Measurements from ENCODE around the gene CFAP43.
"Not testable (repeated sequence)": the region's sequence is repeated elsewhere in the genome, so short reads cannot be mapped to it uniquely, and the experiment has no call there.

Gene CFAP43

DNA sequence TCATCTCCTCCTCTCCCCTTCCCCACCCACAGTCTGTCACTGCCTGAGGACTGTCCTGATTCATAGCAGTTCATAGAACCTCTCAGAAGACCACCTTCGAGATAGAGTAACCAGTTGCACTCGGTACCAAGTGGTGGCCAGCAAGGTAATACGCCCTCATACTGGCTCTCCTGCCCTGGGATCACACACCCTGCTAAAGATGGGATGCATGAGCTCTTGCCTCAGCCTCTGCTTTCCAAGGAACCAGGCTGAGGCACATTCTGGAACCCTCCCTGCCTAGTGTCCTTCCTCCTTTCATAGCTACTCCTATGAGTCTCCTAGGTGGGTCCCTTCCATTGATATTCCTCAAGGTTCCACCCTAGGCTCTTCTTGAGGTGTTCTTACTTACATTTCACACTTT lies 15.5 kb downstream of the CFAP43 start:
- no peak for DNase-seq

- DNase-seq = peak; percentile 28
Observed at GRCh38 chr10:104209575-104210198, 22.5 kb downstream of the CFAP43 start.

GRCh38 chr10:104208730-104209129 lies 23.4 kb downstream of the CFAP43 start:
- no peak for DNase-seq

GRCh38 chr10:104202231-104202630 lies 29.9 kb downstream of the CFAP43 start:
- no peak for DNase-seq

- no peak for DNase-seq
Observed at GRCh38 chr10:104201636-104202035, 30.5 kb downstream of the CFAP43 start.

DNA sequence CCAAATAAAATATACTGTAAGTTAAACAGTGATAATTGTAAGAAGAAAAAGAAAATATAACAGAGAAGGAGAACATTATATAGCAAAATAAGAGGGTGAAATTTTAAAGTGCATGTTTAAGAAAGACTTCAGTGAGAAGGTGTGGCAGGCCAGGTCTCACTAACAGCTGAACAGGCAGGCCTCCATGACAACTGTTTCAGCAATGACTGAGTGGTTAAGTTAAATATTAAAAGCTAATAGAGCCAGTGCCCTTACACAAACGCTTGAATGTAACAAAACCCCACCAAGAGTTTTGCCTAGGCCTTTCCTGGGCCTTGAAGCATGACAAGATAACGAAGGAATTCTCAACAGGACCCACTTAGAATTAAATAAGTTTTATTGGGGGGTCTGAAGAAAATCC lies 32.6 kb downstream of the CFAP43 start:
- DNase-seq = peak; percentile 55

DNA sequence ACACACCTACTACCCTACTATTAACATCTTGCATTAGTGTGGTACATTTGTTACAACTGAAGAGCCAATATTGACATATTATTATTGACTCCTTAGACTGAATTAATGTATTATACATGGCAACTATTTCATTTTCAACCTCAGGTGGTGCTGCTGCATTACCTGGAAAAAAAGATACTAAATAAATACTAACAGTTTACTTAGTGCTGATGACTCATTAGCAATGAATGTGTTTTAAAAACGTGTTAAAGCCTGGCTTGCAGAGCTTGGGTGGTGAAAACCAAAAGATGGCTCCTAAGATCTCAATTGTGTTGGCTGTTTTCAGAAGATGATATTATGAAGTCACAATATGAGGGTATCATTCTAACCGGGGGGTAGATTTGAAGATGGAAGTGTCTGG lies 34.8 kb downstream of the CFAP43 start:
- DNase-seq = peak; percentile 22

DNA sequence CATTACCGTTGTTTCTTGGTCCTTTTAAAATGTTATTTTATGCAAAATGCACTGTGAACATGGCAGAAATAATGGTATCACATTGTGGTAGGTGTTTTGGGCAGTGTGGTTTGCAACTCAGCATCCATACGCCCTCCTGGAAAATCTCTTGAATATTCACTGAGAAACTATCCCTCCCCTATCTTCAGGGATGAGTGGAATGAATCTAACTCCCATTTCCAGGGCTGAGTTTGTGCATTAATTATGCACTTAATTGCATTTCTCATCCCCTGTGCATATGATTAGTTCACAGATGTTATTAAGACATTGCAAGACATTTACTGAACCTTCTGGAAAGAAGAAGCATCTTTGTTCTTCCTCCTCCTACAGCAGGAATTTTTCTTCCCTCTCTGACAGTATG lies 36.5 kb downstream of the CFAP43 start:
- no peak for DNase-seq

GRCh38 chr10:104193787-104194186 lies 38.4 kb downstream of the CFAP43 start:
- no peak for DNase-seq

GRCh38 chr10:104190695-104191094 lies 41.5 kb downstream of the CFAP43 start:
- DNase-seq = no peak

DNA sequence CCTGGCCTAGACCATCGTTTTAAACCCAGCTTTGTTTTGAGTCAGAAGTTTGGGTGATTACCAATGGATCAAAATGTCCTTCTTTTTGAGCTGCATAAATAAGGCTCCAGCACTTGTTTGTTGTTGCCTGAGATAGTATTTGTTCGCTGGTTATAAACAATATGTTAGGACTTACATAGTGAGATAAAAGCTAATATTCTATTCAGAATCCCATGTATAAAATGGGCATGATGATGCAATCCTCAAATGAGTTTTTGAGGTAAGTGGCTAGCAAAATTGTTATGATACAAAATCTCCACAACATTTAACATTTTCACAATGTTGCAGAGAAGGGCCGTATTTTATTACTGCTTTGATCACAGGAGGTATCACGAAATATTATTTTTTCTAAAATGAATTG lies 48.5 kb downstream of the CFAP43 start:
- DNase-seq = no peak

DNA sequence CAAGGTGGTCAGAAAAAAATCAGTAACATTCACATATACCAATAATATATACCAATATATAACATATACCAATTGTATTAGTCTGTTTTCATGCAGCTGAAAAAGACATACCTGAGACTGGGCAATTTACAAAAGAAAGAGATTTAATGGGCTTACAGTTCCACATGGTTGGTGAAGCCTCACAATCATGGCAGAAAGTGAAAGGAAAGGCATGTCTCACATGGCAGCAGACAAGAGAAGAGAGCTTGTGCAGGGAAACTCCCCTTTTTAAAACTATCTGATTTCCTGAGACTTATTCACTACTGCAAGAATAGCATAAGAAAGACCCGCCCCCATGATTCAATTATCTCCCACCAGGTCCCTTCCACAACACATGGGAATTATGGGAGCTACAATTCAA lies 58.0 kb downstream of the CFAP43 start:
- DNase-seq = not testable (repeated sequence)

DNA sequence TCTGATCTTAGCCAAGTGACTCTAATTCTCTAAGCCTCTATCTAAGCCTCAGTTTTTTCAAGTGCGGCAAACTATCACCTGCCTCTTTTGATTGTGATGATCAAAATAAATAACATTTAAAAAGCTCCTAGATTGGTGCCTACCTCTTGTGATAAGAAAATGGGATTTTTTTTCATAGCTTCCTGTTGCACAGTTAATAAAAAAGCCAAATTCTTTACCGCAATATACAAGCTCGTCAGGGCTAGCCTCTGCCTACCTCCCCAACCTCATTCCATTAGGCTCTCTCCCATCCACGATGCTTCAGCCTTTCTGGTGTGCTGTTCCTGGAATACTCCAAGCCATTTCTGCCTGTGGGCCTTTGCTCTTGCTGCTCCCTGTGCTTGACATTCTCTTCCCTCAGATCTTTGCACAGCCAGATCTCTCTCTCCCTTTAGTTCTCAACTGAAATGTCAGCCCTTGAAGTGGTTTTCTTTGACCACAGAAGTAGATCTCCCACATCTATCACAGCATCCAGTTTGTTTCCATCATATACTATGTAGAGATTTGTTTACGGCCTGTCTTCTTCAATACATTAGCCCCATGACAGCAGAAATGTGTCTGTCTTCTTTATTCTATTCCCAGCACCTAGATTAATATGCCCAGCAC lies 61.4 kb downstream of the CFAP43 start:
- no peak for DNase-seq

DNA sequence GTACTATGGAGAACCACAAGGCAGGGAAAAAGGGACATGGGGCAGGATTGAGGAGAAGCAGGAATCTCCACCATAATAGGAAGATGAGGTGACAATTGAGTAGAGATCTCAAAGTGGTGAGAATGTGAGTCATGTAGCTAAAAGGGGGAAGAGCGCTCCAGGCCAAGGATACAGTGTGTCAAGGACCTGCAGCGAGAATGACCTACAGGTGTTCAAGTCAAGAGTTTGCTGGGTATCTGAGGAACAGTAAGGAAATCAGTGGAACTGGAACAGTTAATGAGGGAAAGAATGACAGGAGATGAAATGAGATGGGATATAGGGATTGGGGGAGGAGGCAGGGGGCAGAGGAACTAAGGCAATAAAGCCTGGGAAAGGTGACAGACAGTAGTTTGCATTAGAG lies 76.6 kb downstream of the CFAP43 start:
- DNase-seq = no peak

GRCh38 chr10:104151737-104152136 lies 80.4 kb downstream of the CFAP43 start:
- DNase-seq = no peak

DNA sequence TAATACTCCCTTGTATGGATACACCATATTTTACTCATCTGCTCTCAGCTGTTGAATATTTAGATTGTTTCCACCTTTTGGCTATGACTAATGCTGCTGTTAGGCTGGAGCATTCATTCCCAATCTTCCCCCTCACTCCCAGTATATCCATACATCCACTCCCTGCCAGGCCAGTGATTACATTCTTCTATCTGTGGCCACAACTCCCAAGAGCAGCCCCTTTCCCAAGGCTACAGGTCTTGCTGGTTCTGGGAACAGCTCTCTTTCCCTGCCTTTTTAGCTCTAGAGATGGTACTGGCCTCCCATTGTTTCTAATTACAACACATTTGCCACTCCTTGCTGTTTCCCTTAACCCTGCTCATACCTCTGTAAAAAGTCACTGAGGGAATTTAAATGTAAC lies 82.0 kb downstream of the CFAP43 start:
- no peak for DNase-seq

DNA sequence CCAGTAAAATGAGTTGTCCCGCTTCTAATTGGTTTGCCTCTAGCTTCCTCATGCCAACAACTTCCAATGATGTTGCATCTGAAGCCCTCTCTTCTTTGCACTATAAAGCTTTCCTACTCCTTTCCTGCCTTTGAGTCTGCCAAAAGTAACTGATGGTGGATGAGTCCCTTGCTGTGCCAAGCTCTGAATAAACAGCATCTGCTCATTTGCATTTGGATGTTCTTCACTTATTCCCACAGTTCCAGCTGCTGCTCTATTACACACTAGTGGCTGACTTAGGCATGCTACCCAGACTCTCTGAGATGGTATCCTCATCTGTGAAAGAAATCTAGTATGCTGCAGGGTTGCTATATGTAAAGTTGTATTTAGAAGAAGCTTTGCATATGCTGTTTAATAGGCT lies 85.3 kb downstream of the CFAP43 start:
- no peak for DNase-seq

- no peak for DNase-seq
Observed at GRCh38 chr10:104144931-104145330, 87.2 kb downstream of the CFAP43 start.

DNA sequence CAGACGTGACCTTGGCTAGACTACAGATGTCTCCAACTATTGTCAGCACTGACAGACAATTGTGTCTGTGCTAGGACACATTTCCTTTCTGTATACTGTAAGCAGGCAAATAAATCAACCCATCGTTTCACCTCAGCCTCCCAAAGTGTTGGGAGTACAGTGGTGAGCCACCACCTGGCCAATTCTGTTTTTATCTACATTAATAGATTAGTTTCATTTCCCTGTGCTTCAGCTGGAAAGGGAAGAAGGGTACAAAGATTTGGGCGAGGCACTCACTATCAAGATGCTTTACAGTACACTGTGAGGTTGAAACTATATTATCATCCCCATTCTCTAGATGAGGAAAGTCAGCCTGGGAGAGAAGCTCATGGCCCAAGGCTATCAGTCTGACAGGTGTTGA lies 88.3 kb downstream of the CFAP43 start:
- no peak for DNase-seq

DNA sequence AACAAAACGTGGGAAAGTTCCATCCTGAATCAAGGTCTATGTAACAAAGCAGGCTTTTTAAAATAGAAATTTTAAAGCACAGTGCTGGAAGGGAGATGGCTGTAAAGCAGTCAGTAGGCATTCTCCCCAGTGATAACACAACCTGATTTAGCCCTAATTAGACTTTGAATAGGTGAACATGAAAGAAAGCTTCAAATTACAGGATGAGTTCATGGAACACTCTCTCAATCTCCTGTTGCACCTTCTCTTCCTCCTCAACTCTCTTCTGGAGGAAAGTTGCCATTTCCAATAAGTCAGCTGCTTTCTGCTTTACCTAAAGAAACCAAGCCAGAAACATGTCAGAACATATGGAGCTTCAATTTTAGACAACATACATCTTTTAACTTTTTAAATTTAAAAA lies 90.1 kb downstream of the CFAP43 start:
- DNase-seq = no peak

DNA sequence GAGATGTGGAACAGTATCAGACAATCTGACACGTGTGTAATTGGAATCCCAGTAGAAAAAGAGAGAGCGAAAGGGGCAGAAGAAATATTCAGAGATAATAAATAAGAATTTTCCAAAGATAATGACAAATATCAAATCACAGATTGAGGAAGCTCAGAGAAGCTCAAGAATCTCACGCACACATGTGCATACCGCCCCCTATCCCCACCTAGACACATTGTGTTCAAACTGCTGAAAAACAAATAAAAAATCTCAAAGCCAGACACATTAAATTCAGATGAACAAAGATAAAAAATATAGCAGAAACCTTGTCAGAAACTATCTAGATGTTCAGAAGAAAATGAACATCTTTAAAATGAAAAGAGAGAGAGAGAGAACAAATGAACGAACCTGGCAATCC lies 92.9 kb downstream of the CFAP43 start:
- DNase-seq = no peak

GRCh38 chr10:104138131-104138530 lies 94.0 kb downstream of the CFAP43 start:
- DNase-seq = no peak

DNA sequence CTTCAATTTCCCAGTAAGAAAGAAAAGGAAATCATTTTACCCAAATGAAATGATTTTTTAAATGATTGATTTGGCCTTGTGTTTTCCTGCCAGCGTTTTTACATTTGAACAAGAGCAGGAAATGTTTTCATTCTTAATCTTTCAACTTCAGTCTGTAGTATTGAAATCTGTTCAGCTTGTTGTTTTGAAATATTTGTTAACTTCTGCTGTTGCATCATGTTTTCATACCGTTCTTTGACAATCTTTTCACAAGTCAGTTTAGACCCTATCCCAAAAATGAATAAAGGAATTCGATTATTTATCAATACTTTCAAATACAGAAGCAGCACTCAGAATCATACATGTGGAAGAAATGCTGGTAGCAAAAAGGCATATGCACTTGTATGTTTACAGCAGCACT lies 102.1 kb downstream of the CFAP43 start:
- no peak for DNase-seq

DNA sequence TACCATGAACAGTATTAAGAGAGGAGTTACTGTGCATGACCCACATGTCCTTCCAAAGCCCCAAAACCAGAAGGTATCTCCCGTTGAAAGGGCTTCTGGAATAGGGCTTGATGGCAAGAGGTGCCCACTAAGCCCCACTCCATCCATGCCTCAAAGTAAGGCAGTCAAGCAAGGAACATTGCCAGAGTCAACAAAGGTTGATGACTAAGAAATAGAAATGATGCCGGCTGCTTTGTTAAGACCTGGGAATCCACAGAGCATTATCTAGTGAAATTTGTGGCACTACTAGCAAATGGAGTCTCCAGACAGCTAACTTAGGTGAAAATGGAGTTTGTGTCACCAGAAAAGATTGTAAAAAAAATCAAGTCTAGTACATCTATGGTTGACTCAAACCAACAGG lies 104.0 kb downstream of the CFAP43 start:
- DNase-seq = peak; percentile 3

DNA sequence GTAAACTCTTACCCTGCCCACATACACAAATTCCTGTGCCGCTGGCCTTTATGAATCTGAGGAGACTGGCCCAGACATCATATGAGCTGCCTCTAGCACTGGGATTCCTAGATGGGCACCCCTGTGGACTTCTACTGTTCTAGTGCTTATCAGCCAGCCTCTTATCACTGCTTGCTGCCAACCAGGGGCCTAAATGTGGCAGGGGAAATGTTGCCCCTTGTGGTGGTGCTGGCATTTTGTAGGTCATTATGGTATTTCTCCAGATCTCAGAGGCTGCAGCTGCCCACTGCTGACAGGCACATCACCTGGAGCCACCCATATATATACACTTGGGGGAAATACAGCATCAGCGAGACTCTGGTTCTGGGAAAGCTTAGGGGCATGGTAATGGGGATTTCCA lies 104.8 kb downstream of the CFAP43 start:
- DNase-seq = peak; percentile 5

Measured in kidney glomerular epithelial cell (primary cell).